Peyer's patch (tissue), 4 donors: ENCODE results near the gene CNOT10. TPM values are rescaled to one million over a fixed set of nuclear protein-coding genes. Genes with fewer than 3 reads are reported as not detected.

ENCODE experiments used
- DNase-seq, 3 donors: peaks; one replicate each; pipeline ENCODE4 v3.0.0-alpha.2; 2017 to 2019
- H3K27ac ChIP-seq, 4 donors: fragments of 200-600 bp; sonication (generic); one replicate each; pipeline ENCODE4 v1.5.1; 2016 to 2019
- H3K27me3 ChIP-seq, 2 donors: fragments of 200-600 bp; sonication (generic); one replicate each; pipeline ENCODE4 v1.5.1; 2019
- H3K36me3 ChIP-seq, 3 donors: fragments of 200-600 bp; sonication (generic); one replicate each; pipeline ENCODE4 v1.5.1; 2016 to 2019
- H3K4me1 ChIP-seq, 4 donors: fragments of 200-600 bp; sonication (generic); one replicate each; pipeline ENCODE4 v1.5.1; 2016 to 2019
- H3K4me3 ChIP-seq, 4 donors: fragments of 200-600 bp; sonication (generic); 1 replicate in 3 of 4; 2 replicates in 1 of 4; pipeline ENCODE4 v1.5.1; 2016 to 2019; ENCODE audit warnings: mild to moderate bottlenecking in 1 of 4
- H3K9me3 ChIP-seq, 4 donors: fragments of 200-600 bp; sonication (generic); one replicate each; pipeline ENCODE4 v1.5.1; 2016 to 2019; ENCODE audit warnings: mild to moderate bottlenecking in 1 of 4
- CTCF ChIP-seq, 6 experiments: fragments of 450-650 bp in 4 of 6; fragments of 200-600 bp in 2 of 6; sonication (generic) in 1 of 6; IDR thresholded peaks; one replicate each; pipeline ENCODE4 v1.5.1; 2017 to 2019; ENCODE audit warnings: antibody characterized with exemption in 6 of 6, mild to moderate bottlenecking in 3 of 6, moderate library complexity in 1 of 6
- POLR2A ChIP-seq, 2 donors: fragments of 450-650 bp; IDR thresholded peaks; one replicate each; pipeline ENCODE4 v1.5.1; 2017; ENCODE audit warnings: antibody characterized with exemption in 2 of 2, mild to moderate bottlenecking in 2 of 2, moderate library complexity in 2 of 2
- total RNA-seq, 4 donors: library from RNA; depleted of rRNA; stranded (reverse); fragments of >200 nt; gene quantifications; one replicate each; pipeline ENCODE4 v1.1.0, GENCODE V29; 2016

Gene CNOT10
- total RNA-seq, 4 donors from 2014 or later = 22.8 to 46.3 (median 31.5) TPM

- DNase-seq = no peak
- Histone ChIP-seq H3K27ac (no peak overlapping the region), H3K36me3 (peaks cover 0 to 2% (median 0%) of the 10 kb centered on the region in 3 donors), H3K9me3 (no peaks in the 10 kb centered on the region), H3K4me1 (no peaks in the 10 kb centered on the region), H3K4me3 (no peak overlapping the region), H3K27me3 (no peaks in the 10 kb centered on the region)
- TF ChIP-seq POLR2A (IDR thresholded peaks at IDR 0.05) (no peak), CTCF (IDR thresholded peaks at IDR 0.05) (no peak)
Observed at GRCh38 chr3:32698506-32698905, 13.5 kb downstream of the CNOT10 start.

DNA sequence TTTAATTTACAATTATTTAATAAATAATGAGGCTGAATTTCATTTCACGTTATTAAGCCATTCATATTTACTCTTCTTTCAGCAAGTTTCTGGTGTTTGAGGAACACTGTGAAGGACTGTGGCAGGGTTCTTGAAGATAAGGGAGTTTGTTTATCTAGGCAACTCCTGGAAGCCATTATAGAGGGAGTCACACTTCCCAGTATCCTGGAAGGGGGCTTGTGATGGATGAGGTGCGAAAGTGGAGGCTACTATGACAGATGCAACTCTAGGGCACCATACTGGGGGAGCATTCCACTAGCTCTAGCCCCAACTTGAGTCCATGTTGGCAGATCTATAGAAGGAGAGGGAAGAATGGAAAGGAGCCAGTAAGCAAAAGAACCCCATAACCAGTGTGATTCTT is 14.4 kb downstream of the CNOT10 start:
- Histone ChIP-seq H3K4me1 (no peaks in the 10 kb centered on the region), H3K4me3 (no peak overlapping the region), H3K27ac (no peak overlapping the region), H3K27me3 (no peaks in the 10 kb centered on the region), H3K36me3 (no peaks in the 10 kb centered on the region), H3K9me3 (no peaks in the 10 kb centered on the region)
- no peak for DNase-seq
- TF ChIP-seq CTCF (IDR thresholded peaks at IDR 0.05) (no peak), POLR2A (IDR thresholded peaks at IDR 0.05) (no peak)

GRCh38 chr3:32700244-32700643 is 15.3 kb downstream of the CNOT10 start:
- no peaks in the 10 kb centered on the region for H3K9me3 ChIP-seq
- H3K36me3 ChIP-seq = no peaks in the 10 kb centered on the region
- no peak overlapping the region for H3K27ac ChIP-seq
- no peak for TF ChIP-seq POLR2A (IDR thresholded peaks at IDR 0.05)
- no peak for TF ChIP-seq CTCF (IDR thresholded peaks at IDR 0.05)
- DNase-seq = no peak
- no peak overlapping the region for H3K4me3 ChIP-seq
- H3K4me1 ChIP-seq = no peaks in the 10 kb centered on the region
- no peaks in the 10 kb centered on the region for H3K27me3 ChIP-seq

DNA sequence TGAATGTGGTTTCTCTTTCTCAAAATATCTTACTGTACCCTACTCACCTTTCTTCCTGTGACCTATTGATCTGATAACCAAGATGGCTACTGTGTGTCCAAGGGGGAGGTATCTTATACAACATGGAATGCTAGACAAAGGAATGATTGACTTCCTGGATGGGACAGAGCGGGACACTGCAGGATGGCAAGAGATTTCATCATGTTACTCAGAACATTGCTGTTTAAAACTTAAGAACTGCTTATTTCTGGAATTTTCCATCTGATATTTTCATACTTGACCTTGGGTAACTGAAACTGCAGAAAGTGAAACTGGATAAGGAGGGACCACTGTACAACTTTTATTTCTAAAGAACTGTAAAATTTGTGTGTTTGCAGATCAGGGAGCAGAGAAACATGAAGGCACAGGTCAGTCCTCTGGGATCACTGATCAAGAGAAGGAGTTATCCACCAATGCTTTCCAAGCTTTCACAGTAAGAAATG is 18.5 kb downstream of the CNOT10 start:
- Histone ChIP-seq H3K4me1 (no peaks in the 10 kb centered on the region), H3K9me3 (no peaks in the 10 kb centered on the region), H3K27ac (no peak overlapping the region), H3K4me3 (no peak overlapping the region), H3K36me3 (no peaks in the 10 kb centered on the region), H3K27me3 (no peaks in the 10 kb centered on the region)
- DNase-seq = no peak
- no peak for TF ChIP-seq POLR2A (IDR thresholded peaks at IDR 0.05)
- no peak for TF ChIP-seq CTCF (IDR thresholded peaks at IDR 0.05)

GRCh38 chr3:32705232-32705631 is 20.2 kb downstream of the CNOT10 start:
- TF ChIP-seq POLR2A (IDR thresholded peaks at IDR 0.05) (no peak), CTCF (IDR thresholded peaks at IDR 0.05) (no peak)
- no peak overlapping the region for H3K27ac ChIP-seq
- H3K9me3 ChIP-seq = no peaks in the 10 kb centered on the region
- DNase-seq = no peak
- H3K27me3 ChIP-seq = no peaks in the 10 kb centered on the region
- H3K36me3 ChIP-seq = no peaks in the 10 kb centered on the region
- no peak overlapping the region for H3K4me3 ChIP-seq
- H3K4me1 ChIP-seq = no peaks in the 10 kb centered on the region
